ENCODE results near the gene PRL. TPM values are rescaled to one million over a fixed set of nuclear protein-coding genes. Genes with fewer than 3 reads are reported as not detected.

The PRL gene
- total and polyA plus RNA-seq, 12 donors = not detected

DNA sequence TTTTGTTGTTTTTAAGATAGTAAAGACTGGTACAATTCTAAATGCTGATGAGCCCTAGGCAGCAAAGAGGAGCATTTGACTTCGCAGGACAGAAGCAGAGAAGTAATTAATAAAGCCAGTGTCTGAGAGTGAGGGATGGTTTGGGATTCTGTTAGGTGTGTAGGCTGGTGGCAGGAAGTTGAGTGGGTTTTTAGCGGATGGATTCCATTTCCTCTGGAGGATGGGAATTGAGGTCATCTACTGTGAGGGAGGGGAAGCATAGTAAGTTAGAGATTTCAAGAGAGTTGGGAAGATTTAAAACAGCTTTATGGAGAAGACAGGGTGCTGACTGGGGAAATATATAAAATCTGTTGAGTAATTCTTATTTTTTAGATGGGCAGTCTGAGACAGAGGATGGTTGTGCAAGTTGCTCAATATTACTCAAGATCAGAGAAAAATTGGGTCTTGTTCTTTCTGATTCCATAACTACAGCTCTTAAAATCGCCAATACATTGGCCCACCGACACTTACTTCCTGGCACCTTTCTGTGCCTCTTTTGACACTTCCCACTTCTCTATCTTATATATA, 48.8 kb downstream of the PRL start:
- Histone ChIP-seq H3K4me1 (peaks cover 0 to 19% (median 2%) of the 10 kb centered on the region in 9 donors), H3K9me3 (peaks cover 0 to 13% (median 0%) of the 10 kb centered on the region in 11 donors), H3K4me3 (no peak overlapping the region), H3K27me3 (no peaks in the 10 kb centered on the region), H3K27ac (peak overlapping the region in 2 of 10 donors; percentile 2 to 62), H3K36me3 (no peaks in the 10 kb centered on the region)
- TF ChIP-seq, protein P1, sequence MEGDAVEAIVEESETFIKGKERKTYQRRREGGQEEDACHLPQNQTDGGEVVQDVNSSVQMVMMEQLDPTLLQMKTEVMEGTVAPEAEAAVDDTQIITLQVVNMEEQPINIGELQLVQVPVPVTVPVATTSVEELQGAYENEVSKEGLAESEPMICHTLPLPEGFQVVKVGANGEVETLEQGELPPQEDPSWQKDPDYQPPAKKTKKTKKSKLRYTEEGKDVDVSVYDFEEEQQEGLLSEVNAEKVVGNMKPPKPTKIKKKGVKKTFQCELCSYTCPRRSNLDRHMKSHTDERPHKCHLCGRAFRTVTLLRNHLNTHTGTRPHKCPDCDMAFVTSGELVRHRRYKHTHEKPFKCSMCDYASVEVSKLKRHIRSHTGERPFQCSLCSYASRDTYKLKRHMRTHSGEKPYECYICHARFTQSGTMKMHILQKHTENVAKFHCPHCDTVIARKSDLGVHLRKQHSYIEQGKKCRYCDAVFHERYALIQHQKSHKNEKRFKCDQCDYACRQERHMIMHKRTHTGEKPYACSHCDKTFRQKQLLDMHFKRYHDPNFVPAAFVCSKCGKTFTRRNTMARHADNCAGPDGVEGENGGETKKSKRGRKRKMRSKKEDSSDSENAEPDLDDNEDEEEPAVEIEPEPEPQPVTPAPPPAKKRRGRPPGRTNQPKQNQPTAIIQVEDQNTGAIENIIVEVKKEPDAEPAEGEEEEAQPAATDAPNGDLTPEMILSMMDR (IDR thresholded peaks at IDR 0.05) = no peak
- intact Hi-C loops (cut with DNase I) = no loop called here
- DNase-seq = no peak
- ATAC-seq = no peak
- 73 to 76% methylated on average over 4 of the region's 4 CpGs for WGBS, 2 donors

DNA sequence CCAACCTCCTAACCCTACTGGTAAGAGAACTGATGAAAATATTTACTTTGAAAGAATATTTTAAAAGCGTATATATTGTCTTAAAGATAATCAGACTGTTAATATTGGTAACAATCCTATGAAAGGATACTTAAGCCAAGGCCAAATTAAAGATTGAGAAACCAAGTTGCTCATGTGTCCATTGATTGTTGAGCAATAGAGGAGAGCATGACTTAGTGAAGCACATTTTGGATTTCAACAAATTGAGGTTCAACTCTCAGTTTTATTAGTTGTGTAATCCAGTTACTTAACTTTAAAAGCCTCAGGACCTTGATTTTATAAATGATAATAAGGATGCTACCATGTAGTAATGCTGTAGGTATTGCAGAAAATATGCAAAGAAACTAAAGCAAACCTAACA, 56.8 kb downstream of the PRL start:
- no peaks in the 10 kb centered on the region for H3K4me1 ChIP-seq
- H3K27ac ChIP-seq = no peak overlapping the region
- no peak overlapping the region for H3K4me3 ChIP-seq
- H3K27me3 ChIP-seq = no peaks in the 10 kb centered on the region
- H3K36me3 ChIP-seq = no peaks in the 10 kb centered on the region
- TF ChIP-seq, protein P1 (IDR thresholded peaks at IDR 0.05) = no peak
- H3K9me3 ChIP-seq = peaks cover 0 to 20% (median 0%) of the 10 kb centered on the region in 11 donors
- no peak for DNase-seq
- intact Hi-C loops (cut with DNase I) = no loop called here
- 0% methylated on average over 1 of the region's 1 CpG for WGBS, 2 donors
- ATAC-seq = no peak

DNA sequence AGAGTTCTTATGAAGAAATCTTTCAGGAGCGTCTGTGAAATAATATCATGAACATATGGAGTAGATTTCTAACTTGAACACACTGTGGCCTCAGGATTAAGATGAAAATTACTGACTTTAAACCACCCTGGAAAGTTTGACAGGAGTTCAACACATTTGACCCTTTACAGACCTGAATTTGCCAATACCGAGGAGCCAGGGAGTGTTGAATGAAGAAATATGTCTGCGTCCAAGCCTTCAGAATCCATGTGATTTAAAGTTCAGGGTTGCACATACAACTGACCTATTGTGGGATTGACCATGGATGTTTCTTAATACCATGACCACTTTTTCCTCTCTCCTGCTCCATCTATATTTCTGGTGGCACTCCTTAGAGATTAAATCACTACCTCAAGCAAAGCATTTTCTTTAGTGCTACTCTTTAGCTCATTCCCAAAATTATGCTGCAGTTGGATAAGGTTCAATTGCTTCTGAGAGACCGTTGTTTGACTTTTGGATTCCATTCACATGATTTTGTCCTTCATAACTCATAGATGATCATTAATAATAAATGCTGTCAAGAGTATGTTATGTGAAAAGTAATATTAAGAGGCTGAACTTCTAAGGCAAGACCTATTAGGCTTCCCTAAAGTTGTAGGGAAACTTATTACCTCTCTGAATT, 57.4 kb downstream of the PRL start:
- Histone ChIP-seq H3K4me3 (no peak overlapping the region), H3K27me3 (no peaks in the 10 kb centered on the region), H3K9me3 (peaks cover 0 to 18% (median 0%) of the 10 kb centered on the region in 11 donors), H3K36me3 (no peaks in the 10 kb centered on the region), H3K4me1 (no peaks in the 10 kb centered on the region), H3K27ac (no peak overlapping the region)
- no peak for DNase-seq
- TF ChIP-seq, protein P1 (IDR thresholded peaks at IDR 0.05) = no peak
- ATAC-seq = no peak
- WGBS, 2 donors = 60 to 61% methylated on average over 4 of the region's 4 CpGs
- intact Hi-C loops (cut with DNase I) = no loop called here

DNA sequence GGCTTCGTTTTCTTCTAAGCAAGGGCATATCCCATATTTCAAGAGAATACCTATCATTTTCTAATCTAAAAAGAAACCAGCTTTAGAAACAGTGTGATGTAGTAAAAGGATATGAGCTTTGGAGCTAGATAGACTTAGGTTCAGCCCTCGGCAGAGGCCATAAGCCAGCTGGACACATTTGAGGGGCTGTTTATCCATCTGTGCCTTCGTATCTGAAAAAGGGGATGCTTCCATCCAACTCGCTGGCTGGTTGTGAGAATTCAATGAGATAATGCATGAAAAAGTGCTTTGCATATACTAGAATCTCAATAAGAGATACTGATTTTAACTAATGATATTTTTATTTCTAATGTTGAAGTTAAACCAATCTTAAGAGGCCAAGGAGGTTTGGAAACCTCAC, 58.0 kb downstream of the PRL start:
- no peaks in the 10 kb centered on the region for H3K36me3 ChIP-seq
- H3K27me3 ChIP-seq = no peaks in the 10 kb centered on the region
- H3K4me1 ChIP-seq = no peaks in the 10 kb centered on the region
- WGBS, 2 donors = 83% methylated on average over 4 of the region's 4 CpGs
- intact Hi-C loops (cut with DNase I) = no loop called here
- no peak overlapping the region for H3K27ac ChIP-seq
- H3K4me3 ChIP-seq = no peak overlapping the region
- TF ChIP-seq, protein P1 (IDR thresholded peaks at IDR 0.05) = no peak
- no peak for DNase-seq
- peaks cover 0 to 14% (median 0%) of the 10 kb centered on the region in 11 donors for H3K9me3 ChIP-seq
- ATAC-seq = no peak

All from heart right ventricle (tissue), 16 donors.